UCSD-AML1 (cell line): ENCODE measurements around the gene IQSEC1.

Source experiments
- DNase-seq: peaks from one replicate; lab custom pipeline; 2025; ENCODE audit not compliant: unreplicated experiment; lab: John Stamatoyannopoulos, UW

IQSEC1 gene

DNA sequence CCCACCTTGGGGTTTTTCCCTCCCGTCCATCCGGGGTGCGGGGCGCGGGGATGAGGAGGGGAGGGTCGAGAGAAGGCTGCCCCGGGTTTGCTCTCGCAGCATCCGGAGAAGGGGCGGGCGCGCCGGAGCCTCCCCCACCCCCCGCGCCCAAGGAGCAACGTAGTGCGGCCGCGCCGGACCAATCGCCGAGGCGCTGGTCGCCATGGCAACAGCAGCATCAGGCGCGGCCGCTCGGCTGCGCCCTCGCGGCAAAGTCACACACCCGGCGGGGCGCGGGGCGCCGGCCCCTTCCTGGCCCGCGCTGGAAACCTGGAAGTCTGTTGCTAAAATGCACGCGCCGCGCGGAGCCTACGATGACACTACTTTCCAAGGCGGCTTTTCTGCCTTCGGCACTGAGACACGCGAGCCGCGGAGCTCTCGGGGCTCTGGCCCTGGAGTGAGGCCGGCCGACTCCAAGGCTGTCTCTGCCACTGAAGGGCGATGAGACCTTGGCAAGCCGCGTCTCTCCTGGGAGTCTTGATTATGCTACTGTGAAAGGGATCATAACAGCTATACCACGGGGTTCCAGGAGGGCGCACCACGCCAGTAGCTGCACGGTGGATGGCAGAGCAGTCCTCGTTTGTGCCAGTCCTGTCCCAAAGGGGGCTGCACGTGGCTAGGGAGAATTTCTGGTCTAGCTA lies at the start of gene IQSEC1:
TSS of gene IQSEC1 (minus strand) at position 104 of the 680 bp plus-strand sequence. CDS start 415 bp downstream, outside the sequence.
- DNase-seq = no peak

DNA sequence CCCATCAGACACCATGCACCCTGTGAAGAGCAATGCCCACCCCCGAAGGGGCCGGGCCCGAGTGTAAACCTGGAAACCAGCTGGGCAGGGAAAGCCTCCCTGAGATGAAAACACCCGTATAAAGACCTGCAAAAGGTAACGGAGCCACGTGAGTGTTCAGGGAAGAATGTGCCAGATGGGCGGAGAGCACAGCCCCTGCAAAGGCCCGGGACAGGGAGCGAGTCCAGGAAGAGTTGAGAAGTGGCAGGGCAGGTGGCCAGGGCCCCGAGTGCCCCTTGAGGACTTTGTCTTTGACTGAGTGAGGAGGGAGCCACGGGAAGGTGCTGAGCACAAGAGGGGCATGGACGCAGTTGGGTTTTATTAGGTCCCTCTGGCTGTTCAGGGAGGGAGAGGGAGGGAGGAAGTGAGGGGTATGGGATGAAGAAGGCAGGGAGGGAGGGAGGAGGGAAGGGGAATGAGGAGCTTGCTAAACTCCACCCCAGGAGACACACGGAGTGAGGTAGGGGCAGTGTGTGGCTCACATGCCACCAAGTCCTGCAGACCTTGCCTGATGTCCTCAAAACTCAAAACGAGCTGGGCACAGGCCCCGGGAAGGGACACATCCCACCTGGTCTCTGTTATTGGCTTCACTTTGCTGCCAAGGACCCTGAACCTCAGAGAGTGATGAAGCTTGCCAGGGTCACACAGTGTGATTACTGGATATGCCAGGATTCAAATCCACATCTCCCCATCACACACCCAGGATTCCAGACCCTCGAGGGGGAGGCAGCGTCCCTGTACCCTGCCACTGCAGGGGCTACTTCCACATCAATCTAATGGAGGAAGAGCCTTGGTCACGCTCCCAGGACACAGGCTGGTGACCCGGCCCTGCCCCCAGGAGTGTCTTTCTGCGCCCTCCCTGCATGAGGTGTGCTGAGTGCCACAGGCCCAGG lies 49.1 kb upstream of the IQSEC1 start:
- no peak for DNase-seq

DNA sequence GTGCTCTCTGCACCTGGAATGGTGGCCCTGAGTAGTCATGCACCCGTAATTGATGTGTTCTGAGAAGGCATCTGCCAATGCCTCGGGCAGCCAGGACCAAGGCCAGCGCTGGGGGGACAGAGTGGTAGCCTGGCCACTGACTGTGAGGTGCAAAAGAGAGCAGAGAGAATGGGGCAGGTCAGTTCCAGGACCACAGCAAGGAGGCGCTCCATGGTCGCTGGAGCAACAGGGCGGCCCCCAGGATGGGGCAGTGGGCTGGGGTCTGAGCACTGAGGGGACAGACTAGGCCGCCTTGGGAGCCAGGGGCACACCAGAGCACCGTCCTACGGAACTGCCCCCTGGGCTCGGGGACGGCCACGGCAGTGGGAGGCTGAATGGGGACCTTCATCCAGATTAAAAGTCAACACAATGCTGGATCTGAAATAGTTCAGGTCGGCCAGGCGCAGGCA lies 48.3 kb upstream of the IQSEC1 start:
- DNase-seq = no peak

DNA sequence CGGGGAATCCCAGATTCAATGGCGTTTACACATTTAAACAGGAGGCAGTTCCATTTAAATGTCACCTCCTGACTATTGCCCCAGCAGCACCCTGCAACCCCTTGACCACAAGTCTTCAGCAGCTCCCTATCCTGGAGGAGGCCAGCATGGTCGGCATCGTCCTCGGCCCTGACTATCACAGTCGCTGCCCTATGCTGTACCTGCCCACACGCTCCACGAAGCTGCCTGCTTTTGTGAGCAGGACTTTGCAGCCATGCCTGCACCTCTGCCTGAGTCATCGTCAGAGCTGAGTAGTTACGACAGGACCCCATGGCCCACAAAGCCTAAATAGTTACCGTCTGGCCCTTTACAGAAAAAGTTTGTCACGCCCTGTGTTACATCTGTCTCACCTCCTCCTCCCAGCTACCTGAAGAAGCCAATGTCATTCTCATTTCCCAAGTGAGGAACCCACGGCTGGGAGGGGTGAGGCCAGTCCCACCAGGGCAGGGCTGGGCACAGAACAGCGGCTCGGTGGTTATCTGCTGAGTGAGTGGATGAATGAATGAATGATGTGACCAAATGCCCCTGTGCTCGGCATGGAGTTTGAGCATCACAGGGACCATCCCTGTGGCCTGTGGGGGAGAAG lies 47.8 kb upstream of the IQSEC1 start:
- DNase-seq = no peak

DNA sequence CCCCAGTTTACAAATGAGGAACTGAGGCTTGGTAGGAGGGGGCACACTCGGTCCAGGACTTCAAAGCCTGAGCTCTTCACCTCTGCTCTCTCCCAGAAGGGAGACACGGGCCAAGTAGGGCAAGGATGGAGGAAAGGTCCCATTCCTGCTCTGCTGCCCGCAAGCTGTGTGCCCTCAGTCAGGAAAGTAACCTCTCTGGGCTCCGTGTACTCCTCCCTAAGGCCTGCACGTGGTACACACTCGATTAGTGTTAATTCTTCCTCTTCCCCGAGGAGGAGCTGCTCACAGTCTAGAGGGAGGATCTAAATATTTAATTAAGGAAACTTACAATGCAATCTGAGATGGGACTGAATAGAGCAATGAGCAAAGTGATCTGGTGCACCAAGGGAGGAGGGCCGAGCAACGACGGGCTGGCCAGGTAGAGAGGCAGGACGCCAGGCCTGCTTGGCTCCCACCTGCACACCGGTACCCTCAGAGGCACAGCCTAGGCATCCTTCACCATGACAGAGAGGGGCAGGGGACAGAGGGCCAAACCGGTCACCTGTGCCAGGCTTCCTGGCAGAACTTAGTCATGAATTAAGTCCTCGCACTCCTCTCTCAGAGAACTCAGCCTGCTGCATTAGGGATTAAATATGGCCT lies 47.2 kb upstream of the IQSEC1 start:
- no peak for DNase-seq

DNA sequence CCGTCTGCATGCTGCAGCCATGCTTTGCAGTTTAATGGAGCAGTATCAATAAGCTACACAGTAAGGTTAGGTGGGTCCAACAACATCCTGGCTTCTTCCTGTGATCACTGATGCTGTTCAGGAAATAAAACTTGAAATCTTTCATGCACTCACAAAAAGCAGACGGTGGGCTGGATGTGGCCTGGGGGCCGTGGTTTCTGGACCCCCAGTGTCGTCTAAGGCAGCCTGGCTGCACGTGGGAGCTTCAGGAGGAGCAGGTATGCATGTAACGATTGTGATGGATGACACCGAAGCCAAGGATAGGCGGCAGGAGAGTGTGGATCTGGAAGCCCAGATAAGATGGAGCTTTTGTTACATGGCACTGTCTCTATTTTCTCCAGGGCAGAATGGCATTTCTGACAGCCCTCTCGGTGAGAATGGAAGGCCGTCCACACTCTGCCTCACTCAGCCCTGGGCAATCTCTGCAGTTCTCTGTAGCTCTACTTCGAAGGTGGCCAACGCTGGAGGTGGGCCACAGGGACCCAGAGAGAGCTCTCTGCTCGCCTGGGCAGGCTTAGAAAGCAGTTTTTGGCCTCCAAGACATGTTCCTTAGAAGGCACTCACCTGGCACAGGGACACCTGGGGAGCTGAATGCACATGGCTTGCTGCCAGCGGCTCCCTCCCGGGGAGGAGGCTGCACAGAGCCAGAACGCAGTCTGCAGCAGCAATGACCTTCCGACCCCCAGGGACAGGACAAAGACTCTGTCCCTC lies 46.4 kb upstream of the IQSEC1 start:
- no peak for DNase-seq

DNA sequence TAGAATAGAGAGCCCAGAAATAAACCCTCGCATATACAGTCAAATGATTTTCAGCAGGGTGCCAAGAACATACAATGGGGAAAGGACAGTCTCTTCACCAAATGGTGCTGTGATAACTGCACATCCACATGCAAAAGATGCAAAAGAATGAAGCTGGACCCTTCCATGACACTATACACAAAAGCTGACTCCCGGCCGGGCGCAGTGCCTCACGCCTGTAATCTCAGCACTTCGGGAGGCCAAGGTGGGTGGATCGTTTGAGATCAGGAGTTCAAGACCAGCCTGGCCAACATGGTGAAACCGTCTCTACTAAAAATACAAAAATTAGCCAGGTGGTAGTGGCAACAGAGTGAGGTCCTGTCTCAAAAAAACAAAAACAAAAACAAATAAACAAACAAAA lies 43.2 kb upstream of the IQSEC1 start:
- no peak for DNase-seq

DNA sequence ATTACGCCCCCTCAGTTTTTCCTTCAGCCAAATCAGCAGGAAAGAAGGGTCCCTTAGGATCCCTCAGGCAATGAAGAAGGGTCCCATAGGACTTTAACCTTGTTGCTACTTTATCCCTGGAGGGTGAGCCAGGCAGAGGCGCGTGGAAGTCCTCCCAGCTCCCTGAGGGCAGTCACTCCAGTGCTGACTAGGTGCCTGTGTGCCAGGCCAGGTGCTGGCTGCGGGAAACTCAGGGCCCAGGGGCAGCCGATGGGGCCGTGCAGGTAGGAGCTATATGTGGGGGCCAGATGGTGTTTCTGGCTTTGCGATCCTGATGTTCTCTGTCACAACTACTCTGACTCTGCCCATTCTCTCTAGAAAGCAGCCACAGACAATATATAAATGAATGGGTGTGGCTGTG lies 42.8 kb upstream of the IQSEC1 start:
- DNase-seq = no peak

DNA sequence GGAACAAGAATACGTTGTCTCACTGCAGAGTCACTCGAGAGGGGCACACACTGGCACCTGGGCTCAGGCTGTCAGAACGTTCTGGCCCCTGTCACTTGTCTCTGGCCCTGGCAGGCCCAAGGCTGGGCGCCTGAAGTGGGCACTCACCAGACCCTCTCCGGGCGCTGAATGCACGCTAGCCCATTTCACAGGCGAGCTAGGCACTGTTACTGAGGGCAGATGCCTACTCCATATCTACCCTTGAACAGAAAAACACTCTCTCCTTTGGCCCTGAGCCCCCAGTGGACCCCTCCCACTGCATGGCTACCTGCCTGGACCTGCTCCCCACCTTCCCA lies 42.3 kb upstream of the IQSEC1 start:
- no peak for DNase-seq

DNA sequence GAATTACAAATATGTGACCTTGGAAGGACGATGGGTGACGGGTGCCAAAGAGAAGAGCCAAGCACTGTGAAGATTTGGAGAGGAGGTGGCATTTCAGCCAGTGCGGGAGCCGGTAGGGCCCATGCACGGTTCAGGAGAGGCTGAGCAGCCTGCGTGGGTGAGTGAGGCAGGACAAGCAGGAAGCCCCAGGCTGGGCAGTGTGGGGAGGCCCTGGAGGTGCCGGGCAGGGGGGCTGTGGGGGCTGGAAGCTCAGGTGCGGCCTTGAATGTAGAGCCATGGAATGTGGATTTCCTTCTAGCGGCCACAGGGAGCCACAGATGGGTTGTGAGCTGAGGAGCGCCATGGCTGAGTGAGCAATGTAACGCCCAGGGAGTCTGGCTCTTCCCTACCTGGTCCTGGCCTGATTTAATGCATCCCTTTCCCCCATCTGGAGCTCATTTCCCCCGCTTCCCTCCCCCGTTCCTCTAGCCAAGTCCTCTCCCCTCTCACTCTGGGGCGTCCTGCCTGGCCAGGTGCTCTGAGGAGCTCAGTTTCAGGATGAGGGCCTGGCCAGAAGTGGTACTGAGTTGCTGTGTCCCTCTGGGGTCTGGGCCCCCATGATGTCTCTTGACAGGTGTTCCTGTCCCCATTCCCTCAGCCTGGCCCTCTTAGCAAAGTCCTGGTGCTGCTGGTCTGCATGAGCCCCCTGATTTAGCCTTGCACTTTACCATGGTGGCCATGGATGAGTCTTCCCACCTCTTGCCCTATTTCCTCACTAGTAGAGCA lies 41.8 kb upstream of the IQSEC1 start:
- no peak for DNase-seq

DNA sequence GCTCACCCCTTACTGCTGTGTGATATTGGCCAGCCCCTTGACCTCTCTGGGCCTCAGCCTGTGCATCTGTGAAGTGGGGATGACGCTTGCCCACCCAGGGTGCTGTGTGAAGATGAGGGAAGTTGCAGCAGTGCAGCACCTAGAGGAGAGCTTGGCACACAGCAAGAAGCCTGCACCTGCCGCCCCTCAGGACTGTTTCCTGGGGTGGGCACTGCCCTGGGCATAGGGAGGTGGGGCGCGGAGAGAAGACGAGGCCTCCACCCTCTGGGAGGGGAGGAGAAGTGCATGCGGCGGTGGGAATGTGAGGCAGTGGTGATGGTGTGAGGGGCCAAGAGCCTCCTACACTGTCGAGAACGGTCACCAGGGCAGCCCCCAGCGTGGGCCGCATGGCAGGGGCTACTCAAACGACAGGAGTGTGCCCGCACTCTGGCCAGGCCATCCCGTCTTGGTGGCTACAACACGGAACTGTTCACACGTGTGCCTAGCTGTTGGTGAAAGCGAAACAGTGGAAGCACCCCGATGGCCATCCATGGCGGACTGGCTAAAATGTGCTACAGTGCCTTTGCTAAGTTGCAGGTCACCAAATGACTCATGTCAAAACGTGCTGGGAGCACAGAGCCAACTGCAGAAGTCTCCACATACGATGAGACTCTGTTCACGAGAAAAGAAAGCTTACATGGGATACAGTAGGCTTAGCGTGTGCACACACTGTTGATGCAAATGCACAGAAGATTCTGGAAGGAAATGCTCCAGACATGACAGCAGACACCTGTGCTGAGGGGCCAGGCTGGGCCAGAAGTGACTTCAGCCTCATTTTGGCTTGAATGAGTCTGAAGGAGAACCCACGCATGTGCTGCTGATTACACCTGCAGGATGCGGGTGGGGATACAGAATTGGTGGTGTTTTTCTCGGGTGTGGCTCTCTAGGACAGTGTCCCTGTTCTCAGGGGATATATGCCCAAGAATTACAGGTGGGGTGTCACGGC lies 40.4 kb upstream of the IQSEC1 start:
- no peak for DNase-seq

DNA sequence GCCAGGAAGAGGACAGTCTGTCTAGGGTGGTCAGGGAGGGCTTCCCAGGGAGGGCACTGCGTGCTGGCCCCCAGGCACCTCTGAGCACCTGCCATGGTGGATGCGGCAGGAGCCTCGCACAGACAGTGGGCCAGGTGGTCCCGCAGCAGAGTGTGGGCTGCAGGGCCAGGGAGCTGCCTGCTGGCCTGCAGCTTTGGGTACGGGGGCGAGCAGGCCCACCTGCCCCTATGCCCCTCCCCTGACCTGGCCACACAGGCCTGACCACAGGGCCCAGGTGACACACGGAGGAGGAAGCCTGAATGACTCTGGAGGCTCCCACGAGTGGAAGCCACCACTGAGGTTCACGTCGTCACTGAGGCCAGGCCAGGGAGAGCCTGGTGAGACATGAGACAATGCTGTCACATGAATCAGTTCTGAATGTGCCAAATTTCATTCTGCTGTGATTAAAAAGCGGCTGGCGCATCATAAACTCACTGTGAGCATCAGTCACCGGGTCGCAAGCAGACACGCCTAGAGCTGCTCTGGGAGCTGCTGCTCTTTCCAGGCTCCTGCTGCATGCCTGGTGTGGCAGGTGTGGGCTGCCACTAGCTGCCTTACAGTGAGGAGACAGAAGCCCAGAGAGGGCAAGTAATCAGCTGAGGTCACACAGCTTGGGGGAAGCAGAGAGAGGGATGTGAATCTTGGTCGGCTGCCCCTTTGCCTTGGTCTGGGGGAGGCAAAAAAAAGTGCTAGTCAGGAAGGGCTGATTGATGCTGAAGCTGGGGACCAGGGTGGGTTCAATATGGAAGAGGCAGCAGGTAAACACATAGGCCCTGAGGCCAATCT lies 39.5 kb upstream of the IQSEC1 start:
- DNase-seq = no peak

DNA sequence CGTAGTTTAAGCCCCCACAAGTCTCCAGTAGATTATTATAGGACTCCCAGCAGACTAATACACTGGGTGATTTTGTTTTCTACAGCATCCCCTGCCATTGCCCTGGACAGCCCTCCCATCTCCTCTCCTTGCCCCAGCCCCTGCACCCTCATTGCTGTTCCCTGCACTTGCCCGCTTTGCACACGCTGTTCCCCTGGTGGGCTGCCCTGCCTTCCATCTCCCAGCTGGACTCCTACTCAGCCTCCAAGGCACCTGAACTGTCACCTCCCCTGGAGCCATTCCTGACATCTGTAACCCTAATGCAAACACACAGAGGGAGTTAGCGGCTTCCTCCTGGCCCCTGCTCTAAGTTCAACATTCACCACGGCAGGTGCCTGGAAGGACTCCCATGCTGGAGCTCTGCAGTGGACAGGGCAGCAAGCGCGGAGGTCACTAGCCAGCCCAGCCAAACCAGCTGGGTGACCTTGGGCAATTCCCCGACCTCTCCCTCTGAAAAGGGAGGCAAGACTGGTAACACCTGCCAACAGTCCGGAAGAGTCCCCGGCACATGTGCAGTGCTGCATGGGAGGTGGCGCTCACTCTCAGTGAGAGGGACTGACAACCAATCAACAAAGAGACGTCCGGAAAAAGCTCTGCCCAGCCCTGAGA lies 38.8 kb upstream of the IQSEC1 start:
- DNase-seq = no peak

DNA sequence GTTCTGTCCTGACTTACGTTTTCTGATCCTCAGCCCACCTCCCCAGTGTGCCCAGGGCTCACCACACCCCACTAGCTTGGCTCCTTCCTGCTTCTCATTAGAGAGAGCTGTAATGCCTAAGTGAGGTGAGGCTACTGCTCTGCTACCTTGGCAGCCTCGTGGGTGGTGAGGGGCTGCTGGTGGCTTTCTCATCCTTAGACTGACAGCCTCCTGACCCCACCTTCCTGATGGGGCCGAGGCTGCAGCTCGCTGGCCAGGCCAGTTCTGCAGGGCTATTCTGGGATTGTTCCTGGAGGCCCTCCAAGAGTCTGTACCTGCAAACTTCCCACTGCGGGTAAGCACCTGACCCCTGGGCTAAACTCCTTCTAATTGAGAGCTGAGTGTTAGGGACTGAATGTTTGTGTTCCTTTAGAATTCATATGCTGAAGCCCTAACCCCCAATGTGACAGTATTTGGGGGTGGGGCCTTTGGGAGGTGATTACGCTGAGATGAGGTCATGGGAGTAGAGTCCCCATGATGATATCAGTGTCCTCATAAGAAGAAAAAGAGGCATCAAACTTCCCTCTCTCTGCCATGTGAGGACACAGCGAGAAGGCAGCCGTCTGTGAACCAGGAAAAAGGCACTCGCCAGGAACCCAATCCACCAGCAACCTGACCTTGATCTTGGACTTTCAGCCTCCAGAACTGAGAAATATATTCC lies 38.1 kb upstream of the IQSEC1 start:
- DNase-seq = no peak

DNA sequence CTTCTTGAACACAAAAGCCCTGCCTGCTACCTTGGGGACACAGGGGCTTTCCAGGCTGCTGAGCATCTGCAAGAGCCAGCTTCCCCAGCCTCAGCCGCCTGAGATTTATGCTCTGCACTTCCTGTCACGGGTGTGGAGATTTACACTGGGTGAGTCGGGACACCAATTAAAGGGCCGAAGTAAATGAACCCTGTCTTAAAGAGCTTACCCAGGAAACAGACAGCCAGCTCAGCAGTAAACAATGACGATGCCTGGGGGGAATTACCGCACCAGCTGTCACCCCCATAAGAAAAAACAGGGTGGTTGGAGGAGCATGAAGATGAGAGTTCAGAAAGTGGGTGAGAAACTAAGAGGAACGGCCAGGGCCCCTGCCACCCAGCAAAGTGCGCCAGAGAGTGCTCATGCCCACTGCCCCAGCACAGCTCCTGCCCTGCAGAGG lies 37.5 kb upstream of the IQSEC1 start:
- DNase-seq = no peak

DNA sequence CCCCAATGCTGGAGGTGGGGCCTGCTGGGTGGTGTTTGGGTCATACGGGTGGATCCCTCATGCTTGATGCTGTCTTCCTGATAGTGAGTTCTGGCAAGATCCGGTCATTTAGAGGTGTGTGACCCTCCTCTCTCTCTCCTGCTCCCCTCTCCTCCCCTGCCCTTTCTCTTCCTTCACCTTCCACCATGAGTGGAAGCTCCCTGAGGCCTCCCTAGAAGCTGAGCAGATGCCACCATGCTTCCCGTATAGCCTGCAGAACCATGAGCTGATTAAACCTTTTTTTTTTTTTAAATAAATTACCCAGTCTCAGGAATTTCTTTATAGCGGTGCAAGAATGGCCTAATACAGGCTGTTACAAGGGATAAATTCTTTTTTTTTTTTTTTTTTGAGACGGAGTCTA lies 36.3 kb upstream of the IQSEC1 start:
- DNase-seq = no peak

DNA sequence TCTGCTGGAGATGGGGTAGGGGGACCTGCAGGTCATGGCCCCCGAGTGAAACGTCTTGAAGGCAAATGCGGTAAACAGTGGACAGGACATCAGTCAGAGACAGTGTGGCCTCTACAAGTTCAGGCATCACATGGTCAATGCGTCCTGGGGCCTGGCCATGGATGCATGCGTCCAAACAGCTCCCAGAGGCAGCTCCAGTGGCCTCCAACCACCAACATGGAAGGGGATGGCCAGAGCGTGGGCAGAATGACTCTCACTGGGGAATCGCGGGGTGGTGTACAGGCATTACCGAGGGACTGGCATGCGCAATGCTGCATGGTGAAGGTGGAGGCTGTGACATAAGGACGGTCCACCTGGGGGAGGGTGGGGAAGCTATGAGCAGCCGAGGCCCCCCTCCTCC lies 35.6 kb upstream of the IQSEC1 start:
- DNase-seq = no peak
